OCI-LY7 (cell line): ENCODE measurements around the gene FIS1. TPM values are rescaled to one million over a fixed set of nuclear protein-coding genes. Genes with fewer than 3 reads are reported as not detected.

Experiments used
- BruUV-seq: library from RNA; stranded (reverse); fragments of 400-500 nt; replicated peaks from 2 replicates; lab custom pipeline; 2021; lab: Mats Ljungman, UMichigan
- CTCF ChIA-PET: fragments of 300-600 bp; sonication (Branson Sonifier 250); formaldehyde crosslinking; loops from one replicate; lab custom pipeline; 2022; ENCODE audit warnings: antibody characterized with exemption; ENCODE audit not compliant: unreplicated experiment; lab: Charles Lee
- POLR2A ChIA-PET: fragments of 300-600 bp; sonication (Branson Sonifier 250); formaldehyde crosslinking; loops from one replicate; lab custom pipeline; 2022; ENCODE audit warnings: antibody characterized with exemption; lab: Charles Lee
- DNase-seq: peaks from one replicate; pipeline ENCODE4 v3.0.0-alpha.2; 2015; ENCODE audit warnings: low spot score
- H2AFZ ChIP-seq: fragments of 200-600 bp; sonication (generic), shearing (Covaris generic); 2 replicates; pipeline ENCODE4 v1.6.1; 2014; ENCODE audit warnings: mild to moderate bottlenecking, antibody characterized with exemption, low read length, moderate library complexity
- H3K27ac ChIP-seq: fragments of 200-600 bp; sonication (generic); 2 replicates; pipeline ENCODE4 v1.5.1; 2014; ENCODE audit warnings: mixed run types, low read depth, mild to moderate bottlenecking, moderate library complexity, low read length, inconsistent platforms; ENCODE audit not compliant: poor library complexity, severe bottlenecking
- H3K36me3 ChIP-seq: fragments of 200-600 bp; sonication (generic); 2 replicates; pipeline ENCODE4 v1.6.1; 2014; ENCODE audit warnings: mild to moderate bottlenecking, antibody characterized with exemption, low read length, moderate library complexity, mixed read lengths; ENCODE audit not compliant: insufficient read depth
- H3K4me1 ChIP-seq: fragments of 200-600 bp; sonication (generic); 2 replicates; pipeline ENCODE4 v1.5.1; 2014; ENCODE audit warnings: mild to moderate bottlenecking, low read length; ENCODE audit not compliant: insufficient read depth, poor library complexity, severe bottlenecking
- H3K4me2 ChIP-seq: fragments of 200-600 bp; sonication (generic); 2 replicates; pipeline ENCODE4 v1.6.1; 2014; ENCODE audit warnings: mild to moderate bottlenecking, low read length
- H3K4me3 ChIP-seq: fragments of 200-600 bp; sonication (generic); 2 replicates; pipeline ENCODE4 v1.5.1; 2014; ENCODE audit warnings: mild to moderate bottlenecking, low read depth, low read length; ENCODE audit not compliant: poor library complexity, severe bottlenecking
- H3K79me2 ChIP-seq: fragments of 200-600 bp; sonication (generic); 2 replicates; pipeline ENCODE4 v1.6.1; 2016; ENCODE audit warnings: low read depth, mild to moderate bottlenecking, low read length, moderate library complexity, mixed read lengths; ENCODE audit not compliant: insufficient read depth
- H3K9me2 ChIP-seq: fragments of 200-600 bp; sonication (generic); 2 replicates; pipeline ENCODE4 v1.6.1; 2016; ENCODE audit warnings: mild to moderate bottlenecking, low read length, mixed read lengths; ENCODE audit not compliant: insufficient read depth
- H3K9me3 ChIP-seq: fragments of 200-600 bp; sonication (generic); 2 replicates; pipeline ENCODE4 v1.6.1; 2014; ENCODE audit warnings: mild to moderate bottlenecking, mixed run types, low read length, mixed read lengths
- H4K20me1 ChIP-seq: fragments of 200-600 bp; sonication (generic); 2 replicates; pipeline ENCODE4 v1.6.1; 2014; ENCODE audit warnings: mild to moderate bottlenecking, antibody characterized with exemption, low read length, moderate library complexity, mixed read lengths; ENCODE audit not compliant: insufficient read depth
- EZH2phosphoT487 ChIP-seq: fragments of 200-600 bp; sonication (generic); IDR thresholded peaks from 2 replicates; pipeline ENCODE4 v1.6.1; 2018; ENCODE audit warnings: low read depth, borderline replicate concordance, mild to moderate bottlenecking, mixed run types, antibody characterized with exemption, low read length, moderate library complexity, mixed read lengths
- intact Hi-C: fragments of 100-400 bp; cut with micrococcal nuclease; formaldehyde crosslinking; loops from one replicate; pipeline ENCODE4 v1.10.0; 2022; ENCODE audit not compliant: unreplicated experiment
- total RNA-seq, 2 experiments: library from RNA; depleted of rRNA in 1 of 2; stranded (reverse); fragments of >200 nt in 1 of 2; shearing (Covaris generic) in 1 of 2; gene quantifications; 2 replicates each; pipeline ENCODE4 v1.2.3, GENCODE V29; 2014 to 2022
- TF ChIP-seq, protein P1 (sequence below): fragments of 200-600 bp; sonication (generic); conservative IDR thresholded peaks from 2 replicates; pipeline ENCODE4 v1.5.1; 2014; ENCODE audit warnings: mild to moderate bottlenecking, antibody characterized with exemption, low read length, moderate library complexity, mixed read lengths

Gene FIS1
- total RNA-seq, 2 experiments from 2014 or later, result 92.7 to 102 TPM

DNA sequence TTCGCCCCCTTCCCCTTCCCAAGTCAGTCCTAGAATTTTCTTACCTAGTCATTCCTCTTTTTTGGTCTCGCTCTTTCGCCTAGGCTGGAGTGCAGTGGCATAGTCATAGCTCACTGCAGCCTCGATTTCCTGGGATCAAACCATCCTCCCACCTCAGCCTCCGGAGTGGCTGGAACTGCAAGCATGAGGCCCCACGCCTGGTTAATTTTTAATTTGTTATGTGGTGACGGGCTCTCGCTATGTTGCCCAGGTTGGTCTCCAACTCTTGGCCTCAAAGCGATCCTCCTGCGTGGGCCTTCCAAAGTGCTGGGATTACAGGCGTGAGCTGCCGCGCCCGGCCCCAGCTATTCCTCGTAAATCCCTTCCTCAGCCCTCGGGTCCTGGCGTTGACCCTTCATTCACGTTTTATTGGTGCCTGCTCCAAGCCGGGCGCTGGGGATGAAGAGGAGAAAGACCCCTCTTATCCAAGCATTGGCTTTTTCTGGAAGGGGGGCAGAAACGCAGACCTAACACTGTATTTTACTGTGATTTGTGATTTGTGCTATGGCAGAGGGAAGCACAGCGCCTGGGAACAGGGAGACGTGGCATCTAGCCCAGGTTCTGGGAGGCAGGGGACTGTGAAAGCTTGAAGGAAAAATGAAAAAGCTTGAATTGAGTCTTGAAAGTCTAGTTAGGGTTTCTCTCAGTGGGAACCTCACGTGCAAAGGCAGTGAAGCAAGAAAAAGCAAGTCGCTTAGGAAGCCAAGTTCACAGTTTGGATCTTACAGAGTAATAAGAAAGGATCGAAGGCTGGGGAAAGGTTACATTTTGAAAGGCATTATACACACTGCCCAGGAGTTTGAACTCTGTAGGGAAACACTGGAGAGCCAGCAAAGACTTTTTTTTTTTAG lies 26.4 kb downstream of the FIS1 start:
- no peak for TF ChIP-seq EZH2phosphoT487
- TF ChIP-seq, protein P1, sequence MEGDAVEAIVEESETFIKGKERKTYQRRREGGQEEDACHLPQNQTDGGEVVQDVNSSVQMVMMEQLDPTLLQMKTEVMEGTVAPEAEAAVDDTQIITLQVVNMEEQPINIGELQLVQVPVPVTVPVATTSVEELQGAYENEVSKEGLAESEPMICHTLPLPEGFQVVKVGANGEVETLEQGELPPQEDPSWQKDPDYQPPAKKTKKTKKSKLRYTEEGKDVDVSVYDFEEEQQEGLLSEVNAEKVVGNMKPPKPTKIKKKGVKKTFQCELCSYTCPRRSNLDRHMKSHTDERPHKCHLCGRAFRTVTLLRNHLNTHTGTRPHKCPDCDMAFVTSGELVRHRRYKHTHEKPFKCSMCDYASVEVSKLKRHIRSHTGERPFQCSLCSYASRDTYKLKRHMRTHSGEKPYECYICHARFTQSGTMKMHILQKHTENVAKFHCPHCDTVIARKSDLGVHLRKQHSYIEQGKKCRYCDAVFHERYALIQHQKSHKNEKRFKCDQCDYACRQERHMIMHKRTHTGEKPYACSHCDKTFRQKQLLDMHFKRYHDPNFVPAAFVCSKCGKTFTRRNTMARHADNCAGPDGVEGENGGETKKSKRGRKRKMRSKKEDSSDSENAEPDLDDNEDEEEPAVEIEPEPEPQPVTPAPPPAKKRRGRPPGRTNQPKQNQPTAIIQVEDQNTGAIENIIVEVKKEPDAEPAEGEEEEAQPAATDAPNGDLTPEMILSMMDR, result no peak
- Histone ChIP-seq H3K4me3 (peak overlapping the region; percentile 95), H3K9me2 (no peaks in the 10 kb centered on the region), H3K27ac (no peak overlapping the region), H2AFZ (peak overlapping the region; percentile 98), H3K36me3 (peaks cover 3% of the 10 kb centered on the region), H3K4me2 (peak overlapping the region; percentile 100), H4K20me1 (no peaks in the 10 kb centered on the region), H3K9me3 (no peaks in the 10 kb centered on the region), H3K4me1 (peaks cover 18% of the 10 kb centered on the region), H3K79me2 (no peaks in the 10 kb centered on the region)
- BruUV-seq, result TSS peak; percentile 88
- DNase-seq, result no peak
- ChIA-PET CTCF (interaction anchor here (1.1 kb wide), 1 partner anchor 25 kb away, joined by 6 read pairs; no protein-coding TSS in a partner anchor), POLR2A (interaction anchor here (0.6 to 1.5 kb wide), 10 partner anchors 14 to 640 kb away, joined by 3 to 6 read pairs (median 4); partner anchors contain the start of gene FIS1)
- intact Hi-C loops, result loop anchor here (2.0 kb wide), 1 partner anchor 26 kb away; the partner anchor contains the start of gene FIS1

DNA sequence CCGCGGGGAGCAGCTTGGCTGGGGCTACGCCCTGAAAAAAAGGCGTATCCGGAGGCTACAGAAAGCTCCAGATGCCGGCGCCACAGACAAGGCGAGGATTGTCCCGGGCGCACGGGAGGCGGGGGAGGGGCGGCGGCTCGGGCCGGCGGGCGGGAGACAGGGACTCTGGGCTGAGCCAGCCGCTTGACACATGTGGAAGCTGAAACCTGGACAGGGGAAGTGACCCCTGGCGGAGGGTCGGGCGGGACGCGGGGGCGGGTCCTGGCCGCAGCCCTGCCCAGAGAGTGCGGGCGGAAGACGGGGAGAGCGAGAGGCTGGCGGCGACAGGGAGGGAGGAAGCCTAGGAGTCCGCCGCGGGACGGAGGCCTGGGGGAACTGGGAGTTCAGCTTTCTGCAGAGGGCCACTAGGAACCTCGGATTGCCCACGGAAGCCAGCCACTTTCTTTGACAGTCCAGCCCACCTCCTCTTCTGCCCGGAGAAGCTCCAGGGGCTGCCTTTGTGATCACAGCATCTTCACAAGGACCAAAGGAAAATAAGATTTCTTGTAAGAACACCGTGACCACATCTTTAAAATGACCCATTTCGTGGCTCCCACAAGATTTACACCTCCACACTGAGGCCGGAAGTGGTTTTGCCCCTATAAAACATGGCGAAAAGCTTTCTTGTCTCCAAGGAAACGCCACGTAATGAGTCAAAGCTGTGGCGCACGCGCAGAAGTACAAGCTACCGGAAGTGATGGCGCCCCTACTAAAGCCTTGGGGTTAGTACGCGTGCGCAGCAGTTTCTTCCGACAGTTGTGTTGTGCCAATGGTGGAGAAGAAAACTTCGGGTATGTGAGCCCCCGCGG lies 27.3 kb downstream of the FIS1 start, which contains the start of the genes PLOD3 and ZNHIT1:
Gene PLOD3 (minus strand): TSS at position 194 of the 848 bp plus-strand sequence. CDS start 307 bp downstream, outside the sequence.
Gene ZNHIT1 (plus strand): TSS at position 778 of the 848 bp plus-strand sequence. CDS start 31 bp downstream, at position 809.
- H3K79me2 ChIP-seq, result no peaks in the 10 kb centered on the region
- H3K4me3 ChIP-seq, result peak within 1 kb of the TSS; percentile 95
- intact Hi-C loops, result loop anchor here (2.0 kb wide), 1 partner anchor 27 kb away; the partner anchor contains the start of gene FIS1
- H3K4me2 ChIP-seq, result peak within 1 kb of the TSS; percentile 100
- BruUV-seq, result no TSS peak
- H3K27ac ChIP-seq, result peak within 1 kb of the TSS; percentile 48
- H4K20me1 ChIP-seq, result no peaks in the 10 kb centered on the region
- H3K4me1 ChIP-seq, result peaks cover 18% of the 10 kb centered on the region
- ChIA-PET CTCF (interaction anchor here (0.6 to 1.1 kb wide), 3 partner anchors 11 to 26 kb away, joined by 3 to 8 read pairs (median 6); no protein-coding TSS in a partner anchor), POLR2A (interaction anchor here (0.6 to 1.5 kb wide), 12 partner anchors 15 to 641 kb away, joined by 3 to 6 read pairs (median 4); partner anchors contain the start of gene FIS1)
- no peak for TF ChIP-seq EZH2phosphoT487
- TF ChIP-seq, protein P1, result 0 out of 2 replicates have a peak, but pooled peaks have one; percentile 6
- no peaks in the 10 kb centered on the region for H3K9me3 ChIP-seq
- no peaks in the 10 kb centered on the region for H3K9me2 ChIP-seq
- DNase-seq, result peak; percentile 99
- H3K36me3 ChIP-seq, result no peaks in the 10 kb centered on the region
- H2AFZ ChIP-seq, result peak within 1 kb of the TSS; percentile 98
